Neuronal stem cell (in vitro differentiated cells): ENCODE results near the gene SSBP4.

Experiments used
- DNase-seq: peaks from one replicate; pipeline ENCODE4 v3.0.0-alpha.2; 2013; ENCODE audit warnings: low spot score
- H2AFZ ChIP-seq: one replicate; pipeline ENCODE4 v1.6.1; 2013; ENCODE audit warnings: mild to moderate bottlenecking, low read length, inconsistent platforms
- H2AK5ac ChIP-seq: 2 replicates; pipeline ENCODE4 v1.6.1; 2013; ENCODE audit warnings: low read depth, mild to moderate bottlenecking, inconsistent platforms, low read length, moderate library complexity, mixed read lengths
- H2BK120ac ChIP-seq: 2 replicates; pipeline ENCODE4 v1.6.1; 2013; ENCODE audit warnings: low read depth, mild to moderate bottlenecking, inconsistent platforms, low read length, moderate library complexity, mixed read lengths
- H2BK12ac ChIP-seq: one replicate; pipeline ENCODE4 v1.6.1; 2013; ENCODE audit warnings: low read length, inconsistent platforms
- H2BK15ac ChIP-seq: 2 replicates; pipeline ENCODE4 v1.6.1; 2013; ENCODE audit warnings: mild to moderate bottlenecking, low read length, inconsistent platforms, mixed read lengths
- H2BK5ac ChIP-seq: one replicate; pipeline ENCODE4 v1.6.1; 2013; ENCODE audit warnings: inconsistent platforms, mild to moderate bottlenecking, low read length, moderate library complexity
- H3K14ac ChIP-seq: one replicate; pipeline ENCODE4 v1.6.1; 2013; ENCODE audit warnings: low read length, inconsistent platforms
- H3K18ac ChIP-seq: 2 replicates; pipeline ENCODE4 v1.6.1; 2013; ENCODE audit warnings: low read length, inconsistent platforms
- H3K23ac ChIP-seq: 2 replicates; pipeline ENCODE4 v1.6.1; 2013; ENCODE audit warnings: low read depth, mild to moderate bottlenecking, mixed read lengths, low read length, inconsistent platforms; ENCODE audit not compliant: poor library complexity
- H3K27ac ChIP-seq: replicated peaks from 3 replicates; pipeline ENCODE4 v1.5.1; 2013; ENCODE audit warnings: low read length, inconsistent platforms
- H3K27me3 ChIP-seq, 3 experiments: 2 replicates each; pipeline ENCODE4 v1.6.1; 2013; ENCODE audit warnings: low read length in 3 of 3, mild to moderate bottlenecking in 2 of 3, inconsistent platforms in 1 of 3, low read depth in 1 of 3, mixed read lengths in 1 of 3, moderate library complexity in 1 of 3; ENCODE audit not compliant: control insufficient read depth in 3 of 3, insufficient read depth in 3 of 3
- H3K36me3 ChIP-seq, 2 donors: replicated peaks in 1 of 2; 2 replicates each; pipeline ENCODE4 v1.6.1; 2013; ENCODE audit warnings: low read length in 2 of 2; ENCODE audit not compliant: control insufficient read depth in 2 of 2, insufficient read depth in 2 of 2
- H3K4ac ChIP-seq: 2 replicates; pipeline ENCODE4 v1.6.1; 2013; ENCODE audit warnings: inconsistent platforms, mild to moderate bottlenecking, low read length, moderate library complexity
- H3K4me1 ChIP-seq, 2 donors: 1 replicate in 1 of 2; 2 replicates in 1 of 2; pipeline ENCODE4 v1.6.1; 2013; ENCODE audit warnings: low read length in 2 of 2, low read depth in 1 of 2; ENCODE audit not compliant: control insufficient read depth in 2 of 2, insufficient read depth in 1 of 2
- H3K4me2 ChIP-seq: one replicate; pipeline ENCODE4 v1.6.1; 2013; ENCODE audit warnings: mild to moderate bottlenecking, low read length, inconsistent platforms; ENCODE audit not compliant: insufficient read depth, poor library complexity, severe bottlenecking
- H3K4me3 ChIP-seq, 2 donors: 2 replicates each; pipeline ENCODE4 v1.5.1; 2013; ENCODE audit warnings: low read length in 2 of 2, mild to moderate bottlenecking in 2 of 2, inconsistent platforms in 1 of 2, moderate library complexity in 1 of 2
- H3K79me1 ChIP-seq: one replicate; pipeline ENCODE4 v1.6.1; 2013; ENCODE audit warnings: low read depth, mild to moderate bottlenecking, inconsistent platforms, low read length, moderate library complexity
- H3K9ac ChIP-seq: one replicate; pipeline ENCODE4 v1.6.1; 2013; ENCODE audit warnings: mild to moderate bottlenecking, low read depth, low read length, inconsistent platforms; ENCODE audit not compliant: poor library complexity
- H3K9me3 ChIP-seq, 2 donors: replicated peaks in 1 of 2; 2 replicates each; pipeline versions ENCODE3 to v1.6.1; 2013; ENCODE audit warnings: low read length in 2 of 2, mild to moderate bottlenecking in 2 of 2, inconsistent platforms in 1 of 2, low read depth in 1 of 2, mixed read lengths in 1 of 2, moderate library complexity in 1 of 2; ENCODE audit not compliant: control insufficient read depth in 2 of 2, insufficient read depth in 1 of 2
- H4K8ac ChIP-seq: one replicate; pipeline ENCODE4 v1.6.1; 2013; ENCODE audit warnings: low read depth, mild to moderate bottlenecking, inconsistent platforms, low read length, moderate library complexity
- H4K91ac ChIP-seq: one replicate; pipeline ENCODE4 v1.6.1; 2013; ENCODE audit warnings: low read length, low read depth, mild to moderate bottlenecking, inconsistent platforms; ENCODE audit not compliant: poor library complexity
- WGBS, 2 donors: extraction: QIAGEN DNeasy Blood & Tissue Kit; methylation state at CpG; one replicate each; pipeline ENCODE4 v1.1.7; 2013; ENCODE audit warnings: missing lambda C conversion rate in 2 of 2, mixed read lengths in 1 of 2; ENCODE audit not compliant: insufficient read length in 2 of 2, insufficient replicate concordance in 1 of 2; ENCODE audit errors: extremely low coverage in 2 of 2; 5-methylcytosine and 5-hydroxymethylcytosine counted together

The SSBP4 gene

DNA sequence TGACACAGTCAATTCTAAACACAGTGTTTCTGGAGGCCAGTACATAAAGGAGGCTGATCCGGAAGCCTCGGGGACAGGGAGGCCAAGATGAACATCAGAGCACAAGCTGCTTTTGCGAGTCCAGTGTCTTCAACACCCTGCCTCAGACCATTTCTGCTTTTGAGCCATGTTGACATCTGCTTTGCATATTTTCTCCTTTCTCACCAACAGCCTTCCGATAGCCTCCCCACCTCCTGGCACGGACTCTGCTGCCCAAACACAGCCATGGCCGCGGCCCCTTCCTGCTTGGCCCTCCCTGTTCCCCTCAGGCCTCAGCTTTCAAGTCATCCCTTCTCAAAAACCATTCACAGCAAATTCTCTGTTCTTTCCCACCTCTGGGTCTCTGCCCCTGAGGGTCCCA is 25.4 kb upstream of the SSBP4 start:
- H4K91ac ChIP-seq = no peak overlapping the region

GRCh38 chr19:18396471-18397241 is 22.5 kb upstream of the SSBP4 start:
- H2BK120ac ChIP-seq = peak overlapping the region; percentile 87
- no peak overlapping the region for H3K9ac ChIP-seq
- peaks cover 0 to 4% (median 3%) of the 10 kb centered on the region in 3 experiments for H3K27me3 ChIP-seq
- H3K27ac ChIP-seq = no peak overlapping the region
- peak overlapping the region; percentile 59 for H2BK15ac ChIP-seq
- no peak overlapping the region for H4K8ac ChIP-seq
- no peaks in the 10 kb centered on the region for H3K36me3 ChIP-seq
- H2BK12ac ChIP-seq = peak overlapping the region; percentile 95
- H3K9me3 ChIP-seq = no peaks in the 10 kb centered on the region
- no peak overlapping the region for H4K91ac ChIP-seq
- H2AK5ac ChIP-seq = peak overlapping the region; percentile 23
- H2AFZ ChIP-seq = peak overlapping the region; percentile 84
- no peak overlapping the region for H2BK5ac ChIP-seq
- no peak overlapping the region for H3K4ac ChIP-seq
- H3K23ac ChIP-seq = peak overlapping the region; percentile 30
- WGBS, 2 donors = no CpG with 5 or more reads among the region's 37 CpGs
- peaks cover 9 to 14% of the 10 kb centered on the region in 2 donors for H3K4me1 ChIP-seq
- peak overlapping the region; percentile 40 for H3K18ac ChIP-seq
- H3K79me1 ChIP-seq = no peaks in the 10 kb centered on the region
- no peak for DNase-seq
- H3K4me2 ChIP-seq = no peak overlapping the region
- H3K14ac ChIP-seq = peak overlapping the region; percentile 57
- H3K4me3 ChIP-seq = peak overlapping the region in 1 of 2 donors; percentile 45

More for the DNA sequence above, 25.4 kb upstream of the SSBP4 start:
- H2BK5ac ChIP-seq = peak overlapping the region; percentile 42
- no peak overlapping the region for H3K4me3 ChIP-seq
- H3K18ac ChIP-seq = no peak overlapping the region
- no peak overlapping the region for H3K14ac ChIP-seq
- no peak overlapping the region for H3K9ac ChIP-seq
- H3K36me3 ChIP-seq = peaks cover 0 to 4% of the 10 kb centered on the region in 2 donors
- no peak overlapping the region for H3K27ac ChIP-seq
- H2BK15ac ChIP-seq = peak overlapping the region; percentile 23
- no peak overlapping the region for H2AK5ac ChIP-seq
- no peak overlapping the region for H3K4me2 ChIP-seq
- H3K79me1 ChIP-seq = no peaks in the 10 kb centered on the region
- H3K4me1 ChIP-seq = peaks cover 9 to 14% of the 10 kb centered on the region in 2 donors
- peaks cover 0 to 16% (median 4%) of the 10 kb centered on the region in 3 experiments for H3K27me3 ChIP-seq
- DNase-seq = no peak
- no peak overlapping the region for H2BK120ac ChIP-seq
- no CpG with 5 or more reads among the region's 7 CpGs for WGBS, 2 donors
- H3K4ac ChIP-seq = no peak overlapping the region
- H2BK12ac ChIP-seq = no peak overlapping the region
- peaks cover 0 to 4% of the 10 kb centered on the region in 2 donors for H3K9me3 ChIP-seq
- H4K8ac ChIP-seq = no peak overlapping the region
- H3K23ac ChIP-seq = no peak overlapping the region
- no peak overlapping the region for H2AFZ ChIP-seq

DNA sequence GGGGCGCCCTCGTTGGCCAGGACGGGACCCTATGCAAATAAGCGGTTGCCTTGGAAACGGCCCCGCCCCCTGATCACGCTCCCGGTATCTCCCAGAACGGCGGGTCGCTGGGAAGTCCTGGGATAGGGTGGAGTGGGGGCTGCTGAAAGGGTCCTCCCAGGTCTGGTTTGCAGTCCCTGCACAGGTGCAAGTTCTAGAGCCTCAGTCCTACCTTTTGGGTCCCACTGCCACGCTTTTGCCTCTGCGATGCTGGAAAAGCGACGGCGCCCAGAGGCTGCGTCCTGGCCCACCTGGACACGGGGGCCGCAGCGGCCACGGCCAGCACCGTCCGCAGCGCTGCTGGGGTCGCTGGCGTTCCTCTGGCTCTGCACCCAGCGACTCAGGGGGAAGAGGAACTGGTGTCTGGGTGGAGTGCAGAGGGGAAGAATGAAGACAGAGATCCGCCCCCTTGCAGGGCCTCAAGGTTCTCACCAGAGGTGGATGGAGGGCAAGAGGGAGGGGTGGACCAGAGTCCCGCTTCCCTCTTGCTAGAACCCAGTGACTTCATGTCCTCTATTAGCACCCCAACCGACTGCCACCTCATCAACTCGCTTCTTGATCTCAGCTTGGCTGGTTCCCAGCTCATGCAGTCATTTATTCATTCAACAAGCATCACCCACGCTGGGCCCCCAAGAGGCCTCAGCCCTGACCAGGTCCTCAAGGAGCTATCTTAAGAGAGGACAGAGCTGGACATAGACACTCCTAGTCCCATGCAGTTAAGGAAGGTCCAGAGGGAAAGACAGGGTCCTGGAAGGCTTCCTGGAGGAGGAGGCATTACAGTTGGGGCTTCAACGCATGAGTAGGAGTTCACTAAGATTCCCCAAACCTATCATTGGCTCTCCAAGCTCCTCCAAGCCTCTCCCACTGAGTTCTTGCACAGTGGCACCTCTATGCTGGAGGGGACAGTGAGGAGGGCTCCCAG is 21.7 kb upstream of the SSBP4 start, which contains the start of gene LRRC25:
Gene LRRC25 (minus strand): TSS at position 381 of the 961 bp plus-strand sequence. CDS start 659 bp downstream, outside the sequence.
- no peaks in the 10 kb centered on the region for H3K9me3 ChIP-seq
- H3K4ac ChIP-seq = peak within 1 kb of the TSS; percentile 24
- H2BK120ac ChIP-seq = peak within 1 kb of the TSS; percentile 27
- H3K4me3 ChIP-seq = peak within 1 kb of the TSS; percentile 4 to 45
- H3K9ac ChIP-seq = peak within 1 kb of the TSS; percentile 38
- H4K91ac ChIP-seq = peak within 1 kb of the TSS; percentile 19
- H3K4me1 ChIP-seq = peaks cover 9 to 20% of the 10 kb centered on the region in 2 donors
- DNase-seq = peak; percentile 57
- H2BK5ac ChIP-seq = peak within 1 kb of the TSS; percentile 30
- H2AFZ ChIP-seq = peak within 1 kb of the TSS; percentile 84
- H2BK15ac ChIP-seq = peak within 1 kb of the TSS; percentile 86
- H3K4me2 ChIP-seq = peak within 1 kb of the TSS; percentile 45
- H3K27me3 ChIP-seq = peaks cover 0 to 4% (median 3%) of the 10 kb centered on the region in 3 experiments
- H4K8ac ChIP-seq = no peak within 1 kb of the TSS
- H2BK12ac ChIP-seq = peak within 1 kb of the TSS; percentile 43
- H3K36me3 ChIP-seq = no peaks in the 10 kb centered on the region
- H3K23ac ChIP-seq = peak within 1 kb of the TSS; percentile 30
- no CpG with 5 or more reads among the region's 33 CpGs for WGBS, 2 donors
- peak within 1 kb of the TSS; percentile 79 for H3K18ac ChIP-seq
- H2AK5ac ChIP-seq = peak within 1 kb of the TSS; percentile 23
- peak within 1 kb of the TSS; percentile 57 for H3K14ac ChIP-seq
- H3K27ac ChIP-seq = no peak within 1 kb of the TSS
- H3K79me1 ChIP-seq = no peaks in the 10 kb centered on the region
